Vagina (tissue), 2 donors: Measurements from ENCODE around the gene TBL1X.
"Not testable (repeated sequence)": the region's sequence is repeated elsewhere in the genome, so short reads cannot be mapped to it uniquely, and the experiment has no call there.

Experiments
- POLR2A ChIP-seq, 2 donors: fragments of 450-650 bp; IDR thresholded peaks; one replicate each; pipeline ENCODE4 v1.6.1; 2017; ENCODE audit warnings: antibody characterized with exemption in 2 of 2, mild to moderate bottlenecking in 2 of 2, moderate library complexity in 2 of 2
- POLR2AphosphoS5 ChIP-seq, 2 donors: sonication (generic); formaldehyde crosslinking; IDR thresholded peaks; one replicate each; pipeline ENCODE4 v1.9.0; 2017; ENCODE audit warnings: antibody characterized with exemption in 2 of 2, mild to moderate bottlenecking in 2 of 2, low read depth in 1 of 2; ENCODE audit not compliant: insufficient read depth in 1 of 2

DNA sequence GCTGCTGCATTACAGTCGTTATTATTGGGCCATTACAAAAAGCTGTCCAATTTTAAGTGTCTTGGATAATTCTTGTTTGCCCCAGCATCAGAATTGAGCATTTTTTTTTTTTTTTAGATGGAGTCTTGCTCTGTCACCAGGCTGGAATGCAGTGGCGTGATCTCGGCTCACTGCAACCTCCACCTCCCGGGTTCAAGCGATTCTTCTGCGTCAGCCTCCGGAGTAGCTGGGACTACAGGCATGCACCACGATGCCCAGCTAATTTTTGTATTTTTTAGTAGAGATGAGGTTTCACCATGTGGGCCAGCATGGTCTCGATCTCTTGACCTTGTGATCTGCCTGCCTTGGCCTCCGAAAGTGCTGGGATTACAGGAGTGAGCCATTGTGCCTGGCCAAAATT is 71.3 kb downstream of the TBL1X start:
- TF ChIP-seq POLR2A (IDR thresholded peaks at IDR 0.05); POLR2AphosphoS5 (IDR thresholded peaks at IDR 0.05; ENCODE audit: insufficient read depth in 1 of 2, low read depth in 1 of 2): not testable (repeated sequence)
